ENCODE data around the gene KRTAP5-6. TPM values are rescaled to one million over a fixed set of nuclear protein-coding genes. Genes with fewer than 3 reads are reported as not detected.
"Not testable (repeated sequence)": the region's sequence is repeated elsewhere in the genome, so short reads cannot be mapped to it uniquely, and the experiment has no call there.

The KRTAP5-6 gene
- polyA plus RNA-seq, 2 of the 4 experiments (the other 2 are of a cell fraction), result not detected

DNA sequence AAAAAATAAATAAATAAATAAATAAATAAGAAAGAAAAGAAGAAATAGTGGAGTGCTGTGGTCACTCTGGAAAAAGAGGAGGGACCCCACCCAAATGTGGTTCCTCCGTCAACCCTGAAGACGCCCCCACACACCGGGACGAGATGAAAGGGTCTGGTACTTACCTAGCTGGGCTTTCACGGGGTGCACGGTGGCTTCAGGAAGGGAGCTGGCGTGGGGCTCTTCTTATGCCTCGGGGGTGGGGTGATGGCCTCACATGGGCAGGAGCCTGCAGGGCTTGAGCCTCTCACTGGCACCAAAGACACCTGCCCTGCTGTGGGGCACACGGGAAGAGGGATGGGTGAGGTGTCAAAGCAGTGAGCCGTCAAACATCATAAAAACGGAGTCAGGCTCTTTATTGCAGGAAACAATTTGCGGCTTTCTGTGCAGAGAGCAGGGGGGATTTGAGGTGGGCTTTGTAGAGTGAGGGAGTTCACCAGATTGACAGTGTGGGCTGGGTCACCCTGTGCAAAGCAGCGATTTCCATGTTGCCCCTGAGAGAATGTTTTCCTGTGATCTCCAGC lies 28.0 kb upstream of the KRTAP5-6 start:
- Histone ChIP-seq H3K4me2 (no peak overlapping the region), H3K4me1 (no peaks in the 10 kb centered on the region)

DNA sequence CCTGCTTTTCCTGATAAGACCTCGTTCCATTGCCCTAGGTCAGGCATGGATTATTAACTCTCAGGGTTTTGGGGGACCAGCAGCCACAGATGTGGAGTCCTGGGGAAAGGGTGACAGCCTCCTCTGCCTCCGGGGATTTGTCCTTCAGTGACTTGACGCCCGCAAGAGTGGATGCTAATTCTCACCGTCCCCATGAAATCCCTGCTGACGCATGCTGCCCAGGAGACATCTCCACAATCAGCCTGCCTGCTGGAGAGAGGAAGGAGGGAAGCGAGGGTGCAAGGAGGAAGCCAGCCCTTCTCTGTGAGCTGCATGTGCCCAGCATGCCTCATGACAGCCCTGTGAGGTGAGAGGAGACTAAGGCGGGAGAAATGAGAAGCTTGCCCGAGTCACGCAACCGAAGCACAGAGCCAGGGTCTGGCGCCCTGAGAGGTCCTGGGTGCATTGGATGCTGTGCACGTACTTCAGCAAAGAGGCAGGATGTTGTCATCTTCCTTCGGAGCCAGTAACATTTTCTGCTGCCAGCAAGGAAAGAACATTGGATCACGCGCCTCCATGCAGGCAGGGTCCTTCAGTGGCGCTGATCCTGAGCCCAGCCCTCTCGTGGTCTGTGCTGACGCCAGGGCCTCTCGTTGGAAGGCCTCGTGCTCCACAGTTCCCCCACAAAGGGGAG lies 27.3 kb upstream of the KRTAP5-6 start:
- Histone ChIP-seq H3K4me3 (no peak overlapping the region), H3K4me1 (no peaks in the 10 kb centered on the region), H3K4me2 (no peak overlapping the region), H3K27ac (no peak overlapping the region), H3K9me3 (no peaks in the 10 kb centered on the region)
- CTCF ChIA-PET, result interaction anchor here (1.3 to 7.7 kb wide), 4 partner anchors 10 to 482 kb away, joined by 3 to 34 read pairs (median 5); no protein-coding TSS in a partner anchor
- TF ChIP-seq CHD2 (IDR thresholded peaks at IDR 0.05; ENCODE audit: low read length, partially characterized antibody), result no peak
- TF ChIP-seq SMC3 (IDR thresholded peaks at IDR 0.05), result no peak
- TF ChIP-seq FOSL2 (IDR thresholded peaks at IDR 0.05), result no peak
- TF ChIP-seq FOSL2 (CRISPR knock-in tag; IDR thresholded peaks at IDR 0.05), result no peak
- no peak for TF ChIP-seq EP300 (IDR thresholded peaks at IDR 0.05)
- no peak for TF ChIP-seq FOXS1 (CRISPR knock-in tag; IDR thresholded peaks at IDR 0.05)
- TF ChIP-seq USF2 (IDR thresholded peaks at IDR 0.05), result no peak
- TF ChIP-seq ZSCAN20 (CRISPR knock-in tag; IDR thresholded peaks at IDR 0.05), result no peak
- TF ChIP-seq BCL3 (IDR thresholded peaks at IDR 0.05), result no peak
- TF ChIP-seq, protein P1, sequence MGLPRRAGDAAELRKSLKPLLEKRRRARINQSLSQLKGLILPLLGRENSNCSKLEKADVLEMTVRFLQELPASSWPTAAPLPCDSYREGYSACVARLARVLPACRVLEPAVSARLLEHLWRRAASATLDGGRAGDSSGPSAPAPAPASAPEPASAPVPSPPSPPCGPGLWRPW (IDR thresholded peaks at IDR 0.05), result no peak
- DNase-seq (ENCODE audit: low read depth in 1 of 2, low spot score in 1 of 2) (no peak), ATAC-seq (no peak; a peak in 1 of 6 replicates), FAIRE-seq (no peak)
- POLR2A ChIA-PET, result no interaction called here
- 57% methylated on average over 15 of the region's 21 CpGs for WGBS (ENCODE audit: missing lambda C conversion rate)

More for the DNA sequence above, 28.0 kb upstream of the KRTAP5-6 start:
- 46% methylated on average over 13 of the region's 13 CpGs for WGBS (ENCODE audit: missing lambda C conversion rate)
- ATAC-seq (no peak), FAIRE-seq (no peak), DNase-seq (ENCODE audit: low read depth in 1 of 2, low spot score in 1 of 2) (no peak)
- ChIA-PET POLR2A (no interaction called here), CTCF (interaction anchor here (1.3 to 7.7 kb wide), 3 partner anchors 9 to 25 kb away, joined by 3 to 34 read pairs (median 5); no protein-coding TSS in a partner anchor)
- no peaks in the 10 kb centered on the region for H3K9me3 ChIP-seq
- no peak overlapping the region for H3K27ac ChIP-seq
- TF ChIP-seq SMC3 (IDR thresholded peaks at IDR 0.05), result no peak
- no peak for TF ChIP-seq CEBPB (IDR thresholded peaks at IDR 0.05)
- no peak for TF ChIP-seq NFE2L2 (conservative IDR thresholded peaks at IDR 0.05; ENCODE audit: low read length)
- TF ChIP-seq RAD21 (conservative IDR thresholded peaks at IDR 0.05 in 1 of 2, IDR thresholded peaks at IDR 0.05 in 1 of 2), result no peak
- no peak for TF ChIP-seq GATA3 (IDR thresholded peaks at IDR 0.05; ENCODE audit: borderline replicate concordance)
- TF ChIP-seq FOSL2 (IDR thresholded peaks at IDR 0.05), result no peak
- TF ChIP-seq FOSL2 (CRISPR knock-in tag; IDR thresholded peaks at IDR 0.05), result no peak
- TF ChIP-seq, protein P2, sequence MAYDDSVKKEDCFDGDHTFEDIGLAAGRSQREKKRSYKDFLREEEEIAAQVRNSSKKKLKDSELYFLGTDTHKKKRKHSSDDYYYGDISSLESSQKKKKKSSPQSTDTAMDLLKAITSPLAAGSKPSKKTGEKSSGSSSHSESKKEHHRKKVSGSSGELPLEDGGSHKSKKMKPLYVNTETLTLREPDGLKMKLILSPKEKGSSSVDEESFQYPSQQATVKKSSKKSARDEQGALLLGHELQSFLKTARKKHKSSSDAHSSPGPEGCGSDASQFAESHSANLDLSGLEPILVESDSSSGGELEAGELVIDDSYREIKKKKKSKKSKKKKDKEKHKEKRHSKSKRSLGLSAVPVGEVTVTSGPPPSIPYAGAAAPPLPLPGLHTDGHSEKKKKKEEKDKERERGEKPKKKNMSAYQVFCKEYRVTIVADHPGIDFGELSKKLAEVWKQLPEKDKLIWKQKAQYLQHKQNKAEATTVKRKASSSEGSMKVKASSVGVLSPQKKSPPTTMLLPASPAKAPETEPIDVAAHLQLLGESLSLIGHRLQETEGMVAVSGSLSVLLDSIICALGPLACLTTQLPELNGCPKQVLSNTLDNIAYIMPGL (CRISPR knock-in tag; IDR thresholded peaks at IDR 0.05; ENCODE audit: borderline replicate concordance), result no peak
- TF ChIP-seq CHD4 (IDR thresholded peaks at IDR 0.05; ENCODE audit: borderline replicate concordance), result no peak
- no peak for TF ChIP-seq USF2 (IDR thresholded peaks at IDR 0.05)
- TF ChIP-seq HEYL (CRISPR knock-in tag; IDR thresholded peaks at IDR 0.05), result no peak
- no peak for TF ChIP-seq KDM5A (IDR thresholded peaks at IDR 0.05)
- TF ChIP-seq RNF2 (IDR thresholded peaks at IDR 0.05; ENCODE audit: borderline replicate concordance, low read depth), result no peak
- TF ChIP-seq EHF (CRISPR knock-in tag; IDR thresholded peaks at IDR 0.05), result no peak
- TF ChIP-seq, protein P3, sequence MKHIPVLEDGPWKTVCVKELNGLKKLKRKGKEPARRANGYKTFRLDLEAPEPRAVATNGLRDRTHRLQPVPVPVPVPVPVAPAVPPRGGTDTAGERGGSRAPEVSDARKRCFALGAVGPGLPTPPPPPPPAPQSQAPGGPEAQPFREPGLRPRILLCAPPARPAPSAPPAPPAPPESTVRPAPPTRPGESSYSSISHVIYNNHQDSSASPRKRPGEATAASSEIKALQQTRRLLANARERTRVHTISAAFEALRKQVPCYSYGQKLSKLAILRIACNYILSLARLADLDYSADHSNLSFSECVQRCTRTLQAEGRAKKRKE (CRISPR knock-in tag; IDR thresholded peaks at IDR 0.05; ENCODE audit: low read depth), result no peak
- no peak for TF ChIP-seq FOXS1 (CRISPR knock-in tag; IDR thresholded peaks at IDR 0.05)
- no peak overlapping the region for H3K4me3 ChIP-seq

DNA sequence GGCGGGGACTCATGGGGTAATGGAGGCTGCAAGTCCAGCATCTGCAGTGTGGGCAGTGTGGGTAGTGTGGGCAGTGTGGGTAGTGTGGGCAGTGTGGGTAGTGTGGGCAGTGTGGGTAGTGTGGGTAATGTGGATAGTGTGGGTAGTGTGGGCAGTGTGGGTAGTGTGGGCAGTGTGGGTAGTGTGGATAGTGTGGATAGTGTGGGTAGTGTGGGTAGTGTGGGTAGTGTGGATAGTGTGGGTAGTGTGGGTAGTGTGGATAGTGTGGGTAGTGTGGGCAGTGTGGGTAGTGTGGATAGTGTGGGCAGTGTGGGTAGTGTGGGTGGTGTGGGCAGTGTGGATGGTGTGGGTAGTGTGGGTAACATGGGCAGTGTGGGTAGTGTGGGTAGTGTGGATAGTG lies 26.5 kb upstream of the KRTAP5-6 start:
- ATAC-seq; H3K4me3 ChIP-seq; DNase-seq (ENCODE audit: low read depth in 1 of 2, low spot score in 1 of 2); H3K4me2 ChIP-seq; FAIRE-seq; POLR2A ChIA-PET; H3K27ac ChIP-seq; H3K9me3 ChIP-seq; H3K4me1 ChIP-seq: not testable (repeated sequence)
- 50% methylated on average over 1 of the region's 1 CpG for WGBS (ENCODE audit: missing lambda C conversion rate)
- CTCF ChIA-PET, result interaction anchor here (1.8 to 7.7 kb wide), 2 partner anchors 18 to 481 kb away, joined by 5 to 34 read pairs; no protein-coding TSS in a partner anchor

Measured in A549 (cell line).